Transverse colon (tissue), 4 donors: ENCODE data around the gene DYRK3.

Experiments used
- EP300 ChIP-seq: sonication (generic); formaldehyde crosslinking; IDR thresholded peaks from one replicate; pipeline ENCODE4 v1.6.1; 2017; ENCODE audit warnings: antibody characterized with exemption, low read depth
- POLR2A ChIP-seq: fragments of 450-650 bp; IDR thresholded peaks from one replicate; pipeline ENCODE4 v1.6.1; 2016; ENCODE audit warnings: antibody characterized with exemption, mild to moderate bottlenecking, moderate library complexity
- POLR2AphosphoS5 ChIP-seq, 3 donors: sonication (generic); formaldehyde crosslinking; IDR thresholded peaks; one replicate each; pipeline ENCODE4 v1.6.1; 2016; ENCODE audit warnings: antibody characterized with exemption in 3 of 3
- TF ChIP-seq, protein P1 (sequence below), 5 experiments: fragments of 200-600 bp in 3 of 5; fragments of 450-650 bp in 2 of 5; sonication (generic) in 3 of 5; IDR thresholded peaks; 1 replicate in 2 of 5; 2 replicates in 3 of 5; pipeline ENCODE4 v1.5.1; 2016 to 2017; ENCODE audit warnings: antibody characterized with exemption in 5 of 5, inconsistent platforms in 3 of 5, mild to moderate bottlenecking in 2 of 5, moderate library complexity in 1 of 5

DNA sequence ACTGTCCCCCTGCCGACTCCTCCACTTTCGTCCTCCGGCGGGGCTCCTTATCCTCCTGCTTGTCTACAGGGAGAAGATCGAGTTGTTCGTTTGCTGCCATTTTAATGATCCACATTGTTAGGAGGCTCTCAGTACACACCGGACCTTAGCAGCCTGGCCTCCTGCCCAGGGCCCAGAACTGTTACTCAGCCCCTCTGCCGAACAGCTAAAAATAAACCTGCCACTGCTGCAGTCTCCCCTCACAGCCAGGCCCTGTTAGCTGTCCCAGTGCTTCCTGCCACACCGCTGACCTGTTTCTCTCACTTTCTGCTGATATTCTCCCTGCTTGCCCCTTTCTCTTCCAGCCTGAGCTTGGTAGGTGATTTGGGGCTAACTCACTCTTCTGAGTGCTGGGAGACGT is 57.7 kb downstream of the DYRK3 start:
- TF ChIP-seq, protein P1, sequence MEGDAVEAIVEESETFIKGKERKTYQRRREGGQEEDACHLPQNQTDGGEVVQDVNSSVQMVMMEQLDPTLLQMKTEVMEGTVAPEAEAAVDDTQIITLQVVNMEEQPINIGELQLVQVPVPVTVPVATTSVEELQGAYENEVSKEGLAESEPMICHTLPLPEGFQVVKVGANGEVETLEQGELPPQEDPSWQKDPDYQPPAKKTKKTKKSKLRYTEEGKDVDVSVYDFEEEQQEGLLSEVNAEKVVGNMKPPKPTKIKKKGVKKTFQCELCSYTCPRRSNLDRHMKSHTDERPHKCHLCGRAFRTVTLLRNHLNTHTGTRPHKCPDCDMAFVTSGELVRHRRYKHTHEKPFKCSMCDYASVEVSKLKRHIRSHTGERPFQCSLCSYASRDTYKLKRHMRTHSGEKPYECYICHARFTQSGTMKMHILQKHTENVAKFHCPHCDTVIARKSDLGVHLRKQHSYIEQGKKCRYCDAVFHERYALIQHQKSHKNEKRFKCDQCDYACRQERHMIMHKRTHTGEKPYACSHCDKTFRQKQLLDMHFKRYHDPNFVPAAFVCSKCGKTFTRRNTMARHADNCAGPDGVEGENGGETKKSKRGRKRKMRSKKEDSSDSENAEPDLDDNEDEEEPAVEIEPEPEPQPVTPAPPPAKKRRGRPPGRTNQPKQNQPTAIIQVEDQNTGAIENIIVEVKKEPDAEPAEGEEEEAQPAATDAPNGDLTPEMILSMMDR (IDR thresholded peaks at IDR 0.05): no peak
- no peak for TF ChIP-seq POLR2A
- no peak for TF ChIP-seq EP300
- TF ChIP-seq POLR2AphosphoS5 (IDR thresholded peaks at IDR 0.05): peak in 2 of 3 donors; percentile 7 to 11
